Measurements from ENCODE around the gene PRSS8. TPM values are rescaled to one million over a fixed set of nuclear protein-coding genes. Genes with fewer than 3 reads are reported as not detected.
A peak's percentile ranks its signal among the peaks of the same experiment; 100 is the strongest.
"Not testable (repeated sequence)": the region's sequence is repeated elsewhere in the genome, so short reads cannot be mapped to it uniquely, and the experiment has no call there.

The PRSS8 gene
- total RNA-seq, 4 donors from 2014 or later: 42.1 to 89.9 (median 72.8) TPM

DNA sequence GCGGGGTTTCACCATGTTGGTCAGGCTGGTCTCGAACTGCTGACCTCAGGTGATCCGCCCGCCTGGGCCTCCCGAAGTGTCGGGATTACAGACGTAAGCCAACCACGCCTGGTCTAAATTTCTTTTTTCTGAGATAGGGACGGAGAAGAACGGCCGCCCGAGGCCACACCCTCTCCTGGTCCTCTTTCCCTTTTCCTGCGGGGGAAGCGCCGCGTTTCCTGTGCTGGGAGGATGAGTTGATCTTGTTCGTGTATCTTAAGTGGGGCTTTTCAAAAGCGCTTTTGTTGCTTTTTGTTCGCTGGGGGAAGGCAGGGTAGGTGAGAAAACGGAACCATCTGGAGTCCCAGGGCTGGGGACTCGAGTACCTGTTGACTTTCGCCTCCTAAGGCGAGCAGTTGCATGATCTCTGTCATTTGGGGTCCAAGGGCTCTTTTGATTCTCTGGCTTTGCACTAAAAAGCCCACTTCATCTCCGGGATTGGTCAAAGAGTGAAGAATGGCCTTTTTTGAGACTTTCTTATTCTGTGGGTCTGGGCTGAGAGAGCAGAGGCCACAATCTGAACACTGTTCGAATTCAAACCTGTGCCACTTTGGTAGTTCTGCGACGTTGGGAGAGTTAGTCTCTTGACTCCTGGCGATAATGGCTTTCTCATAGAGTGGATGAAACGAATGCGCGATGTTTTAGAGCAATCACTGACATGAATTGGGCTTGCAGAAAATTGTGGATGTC lies 45.7 kb upstream of the PRSS8 start:
- 9 to 11% methylated on average over 31 of the region's 31 CpGs for WGBS, 2 donors
- peaks cover 35 to 41% of the 10 kb centered on the region in 2 donors for H3K36me3 ChIP-seq
- H3K4me1 ChIP-seq: peaks cover 25 to 26% of the 10 kb centered on the region in 2 donors
- no peak for TF ChIP-seq POLR2A (IDR thresholded peaks at IDR 0.05)
- TF ChIP-seq, protein P1, sequence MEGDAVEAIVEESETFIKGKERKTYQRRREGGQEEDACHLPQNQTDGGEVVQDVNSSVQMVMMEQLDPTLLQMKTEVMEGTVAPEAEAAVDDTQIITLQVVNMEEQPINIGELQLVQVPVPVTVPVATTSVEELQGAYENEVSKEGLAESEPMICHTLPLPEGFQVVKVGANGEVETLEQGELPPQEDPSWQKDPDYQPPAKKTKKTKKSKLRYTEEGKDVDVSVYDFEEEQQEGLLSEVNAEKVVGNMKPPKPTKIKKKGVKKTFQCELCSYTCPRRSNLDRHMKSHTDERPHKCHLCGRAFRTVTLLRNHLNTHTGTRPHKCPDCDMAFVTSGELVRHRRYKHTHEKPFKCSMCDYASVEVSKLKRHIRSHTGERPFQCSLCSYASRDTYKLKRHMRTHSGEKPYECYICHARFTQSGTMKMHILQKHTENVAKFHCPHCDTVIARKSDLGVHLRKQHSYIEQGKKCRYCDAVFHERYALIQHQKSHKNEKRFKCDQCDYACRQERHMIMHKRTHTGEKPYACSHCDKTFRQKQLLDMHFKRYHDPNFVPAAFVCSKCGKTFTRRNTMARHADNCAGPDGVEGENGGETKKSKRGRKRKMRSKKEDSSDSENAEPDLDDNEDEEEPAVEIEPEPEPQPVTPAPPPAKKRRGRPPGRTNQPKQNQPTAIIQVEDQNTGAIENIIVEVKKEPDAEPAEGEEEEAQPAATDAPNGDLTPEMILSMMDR (IDR thresholded peaks at IDR 0.05): no peak
- intact Hi-C loops (cut with DNase I): loop anchor here (10.0 kb wide), 1 partner anchor 284 kb away; no protein-coding TSS in a partner anchor
- DNase-seq: peak; percentile 21 to 30
- H3K4me3 ChIP-seq (replicated peaks in 1 of 3): peak overlapping the region; percentile 59 to 98 (median 84)
- H3K27me3 ChIP-seq: no peaks in the 10 kb centered on the region
- H3K27ac ChIP-seq: peak overlapping the region; percentile 22 to 98 (median 97)
- H3K9me3 ChIP-seq: no peaks in the 10 kb centered on the region

DNA sequence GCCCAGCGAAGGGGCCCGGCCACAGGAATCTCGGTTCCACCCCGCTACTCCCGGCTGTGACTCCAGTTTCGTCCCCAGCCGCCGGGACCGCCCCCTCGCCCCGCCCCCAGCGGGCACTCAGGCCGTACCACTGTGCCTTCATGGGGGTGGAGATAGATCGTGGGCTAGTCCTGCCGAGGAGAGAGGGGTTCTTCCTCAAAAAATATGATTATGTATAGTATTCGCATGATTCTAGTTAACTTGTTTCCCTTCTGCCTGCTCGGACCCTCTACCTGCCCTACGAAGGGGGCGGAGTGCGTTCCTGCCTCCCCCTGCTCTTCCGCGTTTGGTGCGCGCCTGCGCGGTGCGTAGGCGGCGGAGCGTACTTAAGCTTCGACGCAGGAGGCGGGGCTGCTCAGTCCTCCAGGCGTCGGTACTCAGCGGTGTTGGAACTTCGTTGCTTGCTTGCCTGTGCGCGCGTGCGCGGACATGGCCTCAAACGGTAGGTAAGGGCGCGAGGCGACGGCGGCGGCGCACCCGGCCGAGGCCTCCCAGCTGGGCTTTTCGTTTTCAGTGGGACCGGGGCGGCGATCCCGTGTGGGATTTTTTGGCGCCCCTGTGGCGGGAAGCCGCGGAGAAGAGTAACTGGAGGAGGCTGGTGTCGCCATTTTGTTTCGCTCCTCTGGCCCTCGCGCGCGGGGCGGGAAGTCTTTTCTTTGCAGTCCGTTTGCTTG lies 44.4 kb upstream of the PRSS8 start, which contains the start of gene FUS:
TSS of gene FUS (plus strand) at position 393 of the 713 bp plus-strand sequence. CDS start at position 469, 76 bp downstream.
- Histone ChIP-seq H3K27ac (peak within 1 kb of the TSS; percentile 88 to 98 (median 97)), H3K27me3 (no peaks in the 10 kb centered on the region), H3K9me3 (no peaks in the 10 kb centered on the region), H3K4me1 (peaks cover 25 to 26% of the 10 kb centered on the region in 2 donors), H3K4me3 (replicated peaks in 1 of 3) (peak within 1 kb of the TSS; percentile 59 to 98 (median 84)), H3K36me3 (peaks cover 22 to 27% of the 10 kb centered on the region in 2 donors)
- TF ChIP-seq, protein P1 (IDR thresholded peaks at IDR 0.05): peak in 1 of 6 experiments; percentile 7
- peak; percentile 97 to 99 for TF ChIP-seq POLR2A (IDR thresholded peaks at IDR 0.05)
- peak; percentile 87 to 89 for DNase-seq
- WGBS, 2 donors: 1 to 2% methylated on average over 18 to 28 of the region's 69 CpGs
- intact Hi-C loops (cut with DNase I): loop anchor here (10.0 kb wide), 2 partner anchors 85 to 285 kb away; partner anchors contain the start of gene VKORC1

DNA sequence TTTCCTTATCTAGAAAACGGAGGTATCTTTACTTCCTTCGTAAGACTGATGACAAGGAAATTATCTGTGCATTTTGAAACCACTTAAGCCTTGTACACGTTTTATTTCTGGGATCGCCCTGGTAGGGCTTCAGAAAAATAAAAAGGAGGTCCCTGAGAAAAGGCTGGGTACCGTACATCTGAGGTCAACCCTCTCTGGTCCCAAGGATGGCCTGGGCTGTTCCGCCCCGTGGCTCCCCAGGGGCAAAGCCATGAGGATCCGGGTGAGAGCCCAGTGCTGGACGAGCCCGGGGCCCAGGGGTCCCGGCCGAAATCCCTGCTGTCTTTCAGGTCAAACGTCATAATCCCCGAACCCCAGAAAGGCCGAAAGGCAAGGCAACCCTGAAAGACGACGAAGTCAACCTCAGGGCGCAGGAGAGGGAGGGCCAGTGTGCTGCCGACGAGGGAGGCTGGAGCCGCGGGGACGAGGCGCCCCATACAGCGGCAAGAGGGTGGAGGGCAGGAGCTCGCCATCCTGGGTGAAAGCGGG lies 43.8 kb upstream of the PRSS8 start:
- peaks cover 15 to 21% of the 10 kb centered on the region in 2 donors for H3K36me3 ChIP-seq
- H3K4me1 ChIP-seq: peaks cover 25 to 26% of the 10 kb centered on the region in 2 donors
- peak overlapping the region; percentile 88 to 98 (median 97) for H3K27ac ChIP-seq
- intact Hi-C loops (cut with DNase I): loop anchor here (10.0 kb wide), 1 partner anchor 84 kb away; the partner anchor contains the start of gene VKORC1
- no peak for DNase-seq
- TF ChIP-seq, protein P1 (IDR thresholded peaks at IDR 0.05): no peak
- TF ChIP-seq POLR2A (IDR thresholded peaks at IDR 0.05): no peak
- no peaks in the 10 kb centered on the region for H3K27me3 ChIP-seq
- peak overlapping the region; percentile 45 to 98 (median 48) for H3K4me3 ChIP-seq (replicated peaks in 1 of 3)
- no peaks in the 10 kb centered on the region for H3K9me3 ChIP-seq
- WGBS, 2 donors: 6 to 10% methylated on average over 12 to 25 of the region's 27 CpGs

DNA sequence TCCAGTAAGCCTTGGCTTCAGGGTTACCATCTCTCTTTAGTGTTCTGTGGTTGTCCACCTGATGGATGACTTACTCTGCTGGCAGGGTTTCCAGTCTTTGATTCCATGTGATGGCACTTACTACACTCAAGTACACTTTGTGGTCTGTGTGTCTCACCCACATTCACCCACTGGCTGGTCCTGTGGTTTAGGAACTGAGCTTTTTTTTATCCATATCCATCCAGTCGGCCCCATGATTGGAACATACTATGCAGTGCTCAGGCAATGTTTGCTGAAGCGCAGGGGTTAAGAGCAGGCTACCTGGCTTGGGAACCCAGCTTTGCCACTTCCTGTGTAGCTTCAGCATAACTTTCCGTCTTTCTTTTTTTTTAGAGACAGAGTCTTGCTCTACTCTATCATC lies 41.6 kb upstream of the PRSS8 start:
- Histone ChIP-seq H3K36me3 (no peaks in the 10 kb centered on the region), H3K27me3 (no peaks in the 10 kb centered on the region), H3K9me3 (no peaks in the 10 kb centered on the region), H3K4me3 (replicated peaks in 1 of 3) (no peak overlapping the region), H3K4me1 (peaks cover 10 to 19% of the 10 kb centered on the region in 2 donors), H3K27ac (no peak overlapping the region)
- TF ChIP-seq POLR2A (IDR thresholded peaks at IDR 0.05): no peak
- TF ChIP-seq, protein P1 (IDR thresholded peaks at IDR 0.05): no peak
- intact Hi-C loops (cut with DNase I): loop anchor here (10.0 kb wide), 1 partner anchor 82 kb away; the partner anchor contains the start of gene VKORC1
- 54 to 60% methylated on average over 3 of the region's 3 CpGs for WGBS, 2 donors
- no peak for DNase-seq

DNA sequence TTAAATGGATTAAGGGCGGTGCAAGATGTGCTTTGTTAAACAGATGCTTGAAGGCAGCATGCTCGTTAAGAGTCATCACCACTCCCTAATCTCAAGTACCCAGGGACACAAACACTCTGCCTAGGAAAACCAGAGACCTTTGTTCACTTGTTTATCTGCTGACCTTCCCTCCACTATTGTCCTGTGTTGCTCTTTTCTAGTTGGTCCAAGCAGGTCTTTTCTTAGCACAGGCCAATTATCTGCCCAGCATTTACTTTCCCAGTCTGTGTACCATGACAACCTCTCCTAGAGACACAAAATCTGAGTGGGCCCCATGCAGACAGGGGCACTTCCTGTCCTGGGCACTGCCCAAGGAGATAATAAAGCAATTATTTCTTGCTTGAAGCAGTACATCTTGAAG lies 34.5 kb upstream of the PRSS8 start:
- H3K4me1 ChIP-seq; DNase-seq; H3K36me3 ChIP-seq; H3K27me3 ChIP-seq; H3K4me3 ChIP-seq (replicated peaks in 1 of 3); H3K9me3 ChIP-seq: not testable (repeated sequence)
- intact Hi-C loops (cut with DNase I): loop anchor here (10.0 kb wide), 1 partner anchor 75 kb away; the partner anchor contains the start of gene VKORC1
- 0% methylated on average over 1 of the region's 2 CpGs; no CpG with 5 or more reads in 1 of the 2 donors for WGBS, 2 donors
- H3K27ac ChIP-seq: peak overlapping the region in 1 of 3 donors; percentile 49

Measured in thyroid gland (tissue), 4 donors.